Measurements from ENCODE around the gene KASH5.

Gene KASH5

DNA sequence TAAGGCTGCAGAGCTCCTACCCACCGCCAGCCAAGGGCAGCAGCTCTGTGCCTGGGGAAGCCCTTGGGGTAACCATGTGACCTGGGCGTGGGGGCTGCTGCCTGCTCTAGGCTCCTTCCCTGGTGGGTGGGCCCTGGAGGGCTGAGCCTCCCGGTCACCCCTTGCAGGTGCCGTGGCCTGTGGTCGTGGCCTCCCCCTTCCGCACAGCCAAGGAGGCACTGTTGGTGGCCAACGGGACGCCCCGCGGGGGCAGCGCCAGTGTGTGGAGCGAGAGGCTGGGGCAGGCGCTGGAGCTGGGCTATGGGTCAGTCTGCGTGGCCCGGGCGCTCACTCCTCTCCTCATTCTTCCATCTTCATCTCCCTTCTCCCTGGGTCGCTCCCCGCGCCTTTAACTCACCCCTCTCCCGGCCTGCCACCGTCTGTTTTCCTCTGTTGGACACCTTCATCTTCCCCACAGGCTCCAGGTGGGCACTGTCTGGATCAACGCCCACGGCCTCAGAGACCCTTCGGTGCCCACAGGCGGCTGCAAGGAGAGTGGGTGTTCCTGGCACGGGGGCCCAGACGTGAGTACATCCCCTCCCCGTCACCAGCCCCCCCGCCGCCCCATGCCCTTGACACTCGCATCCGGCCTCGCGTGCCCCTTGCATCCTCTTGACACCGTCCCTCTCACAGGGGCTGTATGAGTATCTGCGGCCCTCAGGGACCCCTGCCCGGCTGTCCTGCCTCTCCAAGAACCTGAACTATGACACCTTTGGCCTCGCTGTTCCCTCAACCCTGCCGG, 76.1 kb downstream of the KASH5 start:
- H2AFZ ChIP-seq (ENCODE audit: insufficient read depth, low read length, poor library complexity), result no peak overlapping the region
- H3K79me1 ChIP-seq (ENCODE audit: low read length), result no peaks in the 10 kb centered on the region
- no peak overlapping the region for H3K27ac ChIP-seq (ENCODE audit: low read depth, low read length)
- H3K4ac ChIP-seq (ENCODE audit: low read depth, low read length), result no peak overlapping the region
- H2BK120ac ChIP-seq (ENCODE audit: insufficient read depth, low read length, poor library complexity), result no peak overlapping the region
- no peaks in the 10 kb centered on the region for H3K4me1 ChIP-seq (ENCODE audit: control insufficient read depth in 1 of 2, insufficient read depth in 2 of 2, low read length in 2 of 2)
- no CpG with 5 or more reads among the region's 39 CpGs for WGBS (ENCODE audit: extremely low coverage, insufficient coverage, insufficient read length)
- H3K9me3 ChIP-seq (ENCODE audit: insufficient read depth, low read depth, low read length), result no peaks in the 10 kb centered on the region
- no peak overlapping the region for H4K12ac ChIP-seq (ENCODE audit: low read depth, low read length)
- H2BK5ac ChIP-seq (ENCODE audit: low read depth, low read length, poor library complexity), result no peak overlapping the region
- H3K14ac ChIP-seq (ENCODE audit: low read length), result no peak overlapping the region
- no peak overlapping the region for H4K8ac ChIP-seq (ENCODE audit: low read depth, low read length)
- H3K4me2 ChIP-seq (ENCODE audit: low read length), result no peak overlapping the region
- no peak overlapping the region for H3K23ac ChIP-seq (ENCODE audit: low read length)
- no peak overlapping the region for H3K4me3 ChIP-seq (ENCODE audit: low read depth, low read length)
- H2AK5ac ChIP-seq (ENCODE audit: low read length), result no peak overlapping the region
- DNase-seq, result no peak
- H3K36me3 ChIP-seq (ENCODE audit: control insufficient read depth in 1 of 2, insufficient read depth in 2 of 2, low read length in 2 of 2), result peaks cover 34 to 53% of the 10 kb centered on the region in 2 experiments
- H2BK12ac ChIP-seq (ENCODE audit: low read length), result no peak overlapping the region
- no peaks in the 10 kb centered on the region for H3K79me2 ChIP-seq (ENCODE audit: control insufficient read depth, insufficient read depth, low read length, poor library complexity)
- no peak overlapping the region for H4K91ac ChIP-seq (ENCODE audit: low read depth, low read length)
- no peak overlapping the region for H3K18ac ChIP-seq (ENCODE audit: low read length)
- no peak overlapping the region for H3K9ac ChIP-seq (ENCODE audit: low read length)
- H3K27me3 ChIP-seq (ENCODE audit: insufficient read depth, low read length), result no peaks in the 10 kb centered on the region

DNA sequence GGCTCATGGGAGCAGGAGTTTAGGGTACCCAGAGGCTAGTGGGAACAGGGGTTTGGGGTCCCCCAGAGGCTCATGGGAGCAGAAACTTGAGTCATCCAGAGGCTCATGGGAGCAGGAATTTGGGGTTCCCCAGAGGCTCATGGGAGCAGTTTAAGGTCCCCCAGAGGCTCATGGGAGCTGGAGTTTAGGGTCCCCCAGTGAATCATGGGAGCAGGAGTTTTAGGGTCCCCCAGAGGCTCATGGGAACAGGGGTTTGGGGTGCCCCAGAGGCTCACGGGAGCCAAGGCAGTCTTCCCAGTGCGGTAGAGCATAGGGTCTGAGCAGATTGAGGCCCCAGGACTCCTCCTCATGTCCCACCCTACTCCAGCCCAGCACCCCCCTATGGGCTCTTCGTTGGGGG, 77.3 kb downstream of the KASH5 start:
- no peak overlapping the region for H4K91ac ChIP-seq (ENCODE audit: low read depth, low read length)
- peaks cover 40 to 57% of the 10 kb centered on the region in 2 experiments for H3K36me3 ChIP-seq (ENCODE audit: control insufficient read depth in 1 of 2, insufficient read depth in 2 of 2, low read length in 2 of 2)
- DNase-seq, result no peak
- no peaks in the 10 kb centered on the region for H3K9me3 ChIP-seq (ENCODE audit: insufficient read depth, low read depth, low read length)
- no peak overlapping the region for H3K4me2 ChIP-seq (ENCODE audit: low read length)
- H3K23ac ChIP-seq (ENCODE audit: low read length), result no peak overlapping the region
- H3K79me2 ChIP-seq (ENCODE audit: control insufficient read depth, insufficient read depth, low read length, poor library complexity), result no peaks in the 10 kb centered on the region
- H3K4me3 ChIP-seq (ENCODE audit: low read depth, low read length), result no peak overlapping the region
- no peak overlapping the region for H2BK120ac ChIP-seq (ENCODE audit: insufficient read depth, low read length, poor library complexity)
- no peak overlapping the region for H4K8ac ChIP-seq (ENCODE audit: low read depth, low read length)
- WGBS (ENCODE audit: extremely low coverage, insufficient coverage, insufficient read length), result no CpG with 5 or more reads among the region's 3 CpGs
- no peak overlapping the region for H3K4ac ChIP-seq (ENCODE audit: low read depth, low read length)
- H2BK12ac ChIP-seq (ENCODE audit: low read length), result no peak overlapping the region
- no peaks in the 10 kb centered on the region for H3K79me1 ChIP-seq (ENCODE audit: low read length)
- no peak overlapping the region for H4K12ac ChIP-seq (ENCODE audit: low read depth, low read length)
- H3K27ac ChIP-seq (ENCODE audit: low read depth, low read length), result no peak overlapping the region
- no peaks in the 10 kb centered on the region for H3K4me1 ChIP-seq (ENCODE audit: control insufficient read depth in 1 of 2, insufficient read depth in 2 of 2, low read length in 2 of 2)
- H2AFZ ChIP-seq (ENCODE audit: insufficient read depth, low read length, poor library complexity), result no peak overlapping the region
- no peak overlapping the region for H3K9ac ChIP-seq (ENCODE audit: low read length)
- H3K14ac ChIP-seq (ENCODE audit: low read length), result no peak overlapping the region
- no peak overlapping the region for H2AK5ac ChIP-seq (ENCODE audit: low read length)
- no peaks in the 10 kb centered on the region for H3K27me3 ChIP-seq (ENCODE audit: insufficient read depth, low read length)
- no peak overlapping the region for H2BK5ac ChIP-seq (ENCODE audit: low read depth, low read length, poor library complexity)
- no peak overlapping the region for H3K18ac ChIP-seq (ENCODE audit: low read length)

All from trophoblast cell (in vitro differentiated cells and primary cell).